NCI-H1417 treated with DMSO at 0.1 percent for 48 hours (cell line): Measurements from ENCODE around the gene CMSS1.

Experiments
- DNase-seq: peaks from one replicate; lab custom pipeline; 2025; lab: John Stamatoyannopoulos, UW

CMSS1 gene

GRCh38 chr3:99875581-99875928, 57.9 kb downstream of the CMSS1 start:
- DNase-seq = no peak

- no peak for DNase-seq
These were observed 58.5 kb downstream of the CMSS1 start for GRCh38 chr3:99875929-99876841.

GRCh38 chr3:99877031-99877579, 59.4 kb downstream of the CMSS1 start:
- no peak for DNase-seq

- no peak for DNase-seq
These were observed 60.3 kb downstream of the CMSS1 start for GRCh38 chr3:99878005-99878404.

- DNase-seq = no peak
These were observed 61.6 kb downstream of the CMSS1 start for GRCh38 chr3:99879275-99879674.

GRCh38 chr3:99881121-99881524, 63.5 kb downstream of the CMSS1 start:
- no peak for DNase-seq

GRCh38 chr3:99882436-99883137, 64.9 kb downstream of the CMSS1 start:
- no peak for DNase-seq

GRCh38 chr3:99883138-99883461, 65.4 kb downstream of the CMSS1 start:
- no peak for DNase-seq

GRCh38 chr3:99883693-99884092, 66.0 kb downstream of the CMSS1 start:
- no peak for DNase-seq

- no peak for DNase-seq
These were observed 66.8 kb downstream of the CMSS1 start for GRCh38 chr3:99884484-99884883.

GRCh38 chr3:99885085-99885484, 67.4 kb downstream of the CMSS1 start:
- DNase-seq = no peak

- no peak for DNase-seq
These were observed 68.2 kb downstream of the CMSS1 start for GRCh38 chr3:99885851-99886250.

GRCh38 chr3:99891610-99892285, 74.1 kb downstream of the CMSS1 start:
- no peak for DNase-seq

- no peak for DNase-seq
These were observed 74.7 kb downstream of the CMSS1 start for GRCh38 chr3:99892332-99892731.

- DNase-seq = no peak
These were observed 77.6 kb downstream of the CMSS1 start for GRCh38 chr3:99895131-99895696.

GRCh38 chr3:99895703-99896441, 78.2 kb downstream of the CMSS1 start:
- no peak for DNase-seq

- DNase-seq = peak; percentile 1
These were observed 78.8 kb downstream of the CMSS1 start for GRCh38 chr3:99896482-99896881.

- DNase-seq = no peak
These were observed 81.9 kb downstream of the CMSS1 start for GRCh38 chr3:99899603-99900002.

GRCh38 chr3:99900248-99900647, 82.6 kb downstream of the CMSS1 start:
- no peak for DNase-seq

- peak; percentile 65 for DNase-seq
These were observed 83.7 kb downstream of the CMSS1 start for GRCh38 chr3:99901200-99901926.

GRCh38 chr3:99902091-99902490, 84.4 kb downstream of the CMSS1 start:
- DNase-seq = no peak
